ENCODE data around the gene TDRD7. TPM values are rescaled to one million over a fixed set of nuclear protein-coding genes. Genes with fewer than 3 reads are reported as not detected.
A peak's percentile ranks its signal among the peaks of the same experiment; 100 is the strongest.

Gene TDRD7
- total and polyA plus RNA-seq, 2 of the 13 experiments (the other 11 are each of a cell fraction or from before 2014, with no cell fraction given) = 9.8 to 15.5 TPM

DNA sequence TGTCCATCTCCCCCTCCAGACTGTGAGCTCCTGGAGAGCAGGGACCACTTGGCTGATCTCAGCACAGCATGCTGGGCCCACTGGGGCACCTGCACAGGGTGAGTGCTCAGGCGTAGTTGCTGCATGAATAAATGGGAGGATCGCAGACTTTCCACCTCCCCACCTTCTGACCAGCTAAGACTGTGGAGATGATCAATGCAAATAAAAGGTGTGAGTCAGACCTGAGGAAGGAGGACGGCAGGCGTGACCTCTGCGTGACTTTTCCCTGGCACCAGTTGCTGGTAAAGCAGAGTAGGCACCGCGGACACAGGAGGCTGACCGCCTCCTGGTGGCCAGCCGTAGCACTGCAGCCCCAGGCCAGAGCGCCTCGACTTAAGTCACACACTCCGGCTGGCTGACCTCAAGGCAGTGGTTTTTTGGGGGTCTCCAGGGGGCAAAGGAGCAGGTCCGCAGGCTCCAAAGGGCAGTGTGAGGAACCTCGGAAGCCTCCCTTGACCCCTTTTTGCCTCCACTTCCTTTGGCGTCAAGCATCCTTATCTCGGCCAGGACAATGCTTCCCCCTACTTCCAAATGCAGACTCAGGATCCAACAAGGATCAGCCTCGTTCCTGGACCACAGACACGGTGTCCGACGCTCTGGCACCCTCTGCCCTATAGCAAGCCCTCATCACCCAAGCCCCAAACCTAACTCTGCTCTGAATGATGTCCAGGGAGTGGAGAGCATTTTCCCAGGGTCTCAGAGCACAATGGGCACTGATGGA, 12.7 kb upstream of the TDRD7 start (continued):
- no peak for TF ChIP-seq ZNF446 (CRISPR knock-in tag; IDR thresholded peaks at IDR 0.05)
- TF ChIP-seq YEATS4 (CRISPR knock-in tag; IDR thresholded peaks at IDR 0.05; ENCODE audit: borderline replicate concordance) = no peak
- TF ChIP-seq ZBTB8A (CRISPR knock-in tag; IDR thresholded peaks at IDR 0.05; ENCODE audit: borderline replicate concordance, low read depth) = no peak
- TF ChIP-seq ZNF597 (CRISPR knock-in tag; IDR thresholded peaks at IDR 0.05) = no peak
- TF ChIP-seq FOXP1 (IDR thresholded peaks at IDR 0.05) = no peak
- TF ChIP-seq FOXP1 (CRISPR knock-in tag; IDR thresholded peaks at IDR 0.05) = no peak
- no peak for TF ChIP-seq KLF11 (CRISPR knock-in tag; IDR thresholded peaks at IDR 0.05)
- TF ChIP-seq ERF (CRISPR knock-in tag; IDR thresholded peaks at IDR 0.05) = peak; percentile 49; the same call in 1 of the 2 replicates
- TF ChIP-seq, protein P1, sequence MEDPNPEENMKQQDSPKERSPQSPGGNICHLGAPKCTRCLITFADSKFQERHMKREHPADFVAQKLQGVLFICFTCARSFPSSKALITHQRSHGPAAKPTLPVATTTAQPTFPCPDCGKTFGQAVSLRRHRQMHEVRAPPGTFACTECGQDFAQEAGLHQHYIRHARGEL (CRISPR knock-in tag; IDR thresholded peaks at IDR 0.05) = no peak
- TF ChIP-seq TCF12 (IDR thresholded peaks at IDR 0.05) = no peak
- no peak for TF ChIP-seq TCF12 (CRISPR knock-in tag; IDR thresholded peaks at IDR 0.05)
- no peak for TF ChIP-seq ZC3H4 (CRISPR knock-in tag; IDR thresholded peaks at IDR 0.05; ENCODE audit: borderline replicate concordance)
- no peak for TF ChIP-seq ZNF530 (CRISPR knock-in tag; IDR thresholded peaks at IDR 0.05; ENCODE audit: low read depth)
- TF ChIP-seq SRSF1 (optimal IDR thresholded peaks at IDR 0.05; ENCODE audit: low read depth, low read length) = no peak
- no peak for TF ChIP-seq HOXA7 (CRISPR knock-in tag; IDR thresholded peaks at IDR 0.05)
- peak; percentile 47; the same call in 1 of the 2 replicates for TF ChIP-seq SALL1 (CRISPR knock-in tag; IDR thresholded peaks at IDR 0.05)
- no peak for TF ChIP-seq HINFP (CRISPR knock-in tag; IDR thresholded peaks at IDR 0.05; ENCODE audit: low read depth)
- TF ChIP-seq ZBTB7A (CRISPR knock-in tag; IDR thresholded peaks at IDR 0.05) = no peak
- no peak for TF ChIP-seq NAIF1 (CRISPR knock-in tag; IDR thresholded peaks at IDR 0.05; ENCODE audit: borderline replicate concordance)
- TF ChIP-seq ZNF431 (CRISPR knock-in tag; IDR thresholded peaks at IDR 0.05; ENCODE audit: borderline replicate concordance, low read depth) = no peak
- TF ChIP-seq, protein P2, sequence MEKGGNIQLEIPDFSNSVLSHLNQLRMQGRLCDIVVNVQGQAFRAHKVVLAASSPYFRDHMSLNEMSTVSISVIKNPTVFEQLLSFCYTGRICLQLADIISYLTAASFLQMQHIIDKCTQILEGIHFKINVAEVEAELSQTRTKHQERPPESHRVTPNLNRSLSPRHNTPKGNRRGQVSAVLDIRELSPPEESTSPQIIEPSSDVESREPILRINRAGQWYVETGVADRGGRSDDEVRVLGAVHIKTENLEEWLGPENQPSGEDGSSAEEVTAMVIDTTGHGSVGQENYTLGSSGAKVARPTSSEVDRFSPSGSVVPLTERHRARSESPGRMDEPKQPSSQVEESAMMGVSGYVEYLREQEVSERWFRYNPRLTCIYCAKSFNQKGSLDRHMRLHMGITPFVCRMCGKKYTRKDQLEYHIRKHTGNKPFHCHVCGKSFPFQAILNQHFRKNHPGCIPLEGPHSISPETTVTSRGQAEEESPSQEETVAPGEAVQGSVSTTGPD (CRISPR knock-in tag; IDR thresholded peaks at IDR 0.05) = no peak
- TF ChIP-seq NFIB (CRISPR knock-in tag; IDR thresholded peaks at IDR 0.05; ENCODE audit: borderline replicate concordance) = no peak
- no peak; the same call in 1 of the 2 replicates for TF ChIP-seq HOXA3 (CRISPR knock-in tag; IDR thresholded peaks at IDR 0.05)
- TF ChIP-seq ZZZ3 (CRISPR knock-in tag; IDR thresholded peaks at IDR 0.05; ENCODE audit: borderline replicate concordance) = no peak
- TF ChIP-seq DMTF1 (CRISPR knock-in tag; IDR thresholded peaks at IDR 0.05) = no peak
- TF ChIP-seq DMAP1 (CRISPR knock-in tag; IDR thresholded peaks at IDR 0.05) = no peak

All from HepG2 (cell line).